GM19372 (cell line): ENCODE results near the gene MED22.
"Not testable (repeated sequence)": the region's sequence is repeated elsewhere in the genome, so short reads cannot be mapped to it uniquely, and the experiment has no call there.

Experiments used
- ATAC-seq: cut with Tn5 transposase; IDR thresholded peaks from one replicate; pipeline ENCODE4 v1.9.1; 2021; ENCODE audit warnings: mild to moderate bottlenecking, low read depth, moderate library complexity; ENCODE audit not compliant: unreplicated experiment

MED22 gene

DNA sequence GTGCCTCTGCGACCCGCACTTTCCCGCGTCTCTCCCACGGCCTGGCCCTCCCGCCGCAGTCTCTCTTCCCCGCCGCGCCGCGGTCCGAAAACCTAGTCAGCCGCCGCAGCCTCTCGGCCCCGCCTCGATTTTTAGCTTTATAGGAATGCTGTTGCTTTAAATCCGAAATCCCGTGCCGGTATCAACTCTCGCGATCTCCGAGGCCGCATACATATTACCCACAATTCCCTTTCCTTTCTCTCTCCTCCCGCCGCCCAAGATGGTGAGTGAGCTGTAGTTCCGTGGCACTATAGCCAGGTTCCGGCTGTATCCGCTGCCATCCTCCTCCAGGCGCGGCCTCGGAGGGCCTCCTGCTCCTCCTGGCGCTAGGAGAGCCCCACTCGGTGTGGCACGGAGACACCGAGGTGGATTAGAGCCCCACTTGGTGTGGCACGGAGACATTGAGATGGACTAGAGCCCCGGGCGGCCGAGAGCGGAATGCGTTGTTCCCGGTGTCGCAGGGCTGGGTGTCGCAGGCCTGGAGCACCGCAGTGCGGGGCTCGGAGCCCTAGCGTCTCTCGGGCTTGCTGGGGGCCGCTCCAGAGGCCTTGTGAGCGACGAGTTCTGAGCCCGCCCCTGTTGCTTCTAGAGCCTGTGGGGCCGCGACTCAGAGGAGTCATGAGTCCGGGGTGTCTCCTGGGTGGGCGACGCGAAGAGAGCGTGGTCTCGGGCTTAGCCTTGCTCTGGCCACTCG is at the start of gene MED22, which contains the start of gene RPL7A:
Gene MED22, minus strand, starts transcription at position 147 of the 733 bp plus-strand sequence. CDS start 1,469 bp downstream, outside the sequence.
Gene RPL7A, plus strand, starts transcription at position 234 of the 733 bp plus-strand sequence. Its CDS starts 26 bp downstream, at position 260.
- peak; percentile 61 for ATAC-seq

DNA sequence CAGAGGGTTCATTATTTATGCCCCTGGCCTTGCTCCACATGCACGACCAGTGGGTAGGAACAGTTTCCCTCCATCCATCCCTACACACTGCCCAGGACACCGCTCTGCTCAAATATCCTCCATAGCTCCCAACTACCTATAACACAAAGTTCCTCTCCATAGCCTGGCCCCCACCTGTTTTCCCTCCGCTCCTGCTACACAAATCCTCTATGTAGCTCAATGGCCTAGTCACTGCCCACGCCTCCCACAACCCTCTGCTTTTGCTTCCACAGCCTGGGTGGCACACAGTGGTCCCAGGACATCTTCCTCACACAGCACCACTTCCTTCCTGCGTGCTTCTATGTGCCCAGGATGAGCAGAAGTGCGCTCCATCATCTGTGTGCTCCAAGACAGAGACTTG is 49.4 kb upstream of the MED22 start:
- ATAC-seq = no peak

DNA sequence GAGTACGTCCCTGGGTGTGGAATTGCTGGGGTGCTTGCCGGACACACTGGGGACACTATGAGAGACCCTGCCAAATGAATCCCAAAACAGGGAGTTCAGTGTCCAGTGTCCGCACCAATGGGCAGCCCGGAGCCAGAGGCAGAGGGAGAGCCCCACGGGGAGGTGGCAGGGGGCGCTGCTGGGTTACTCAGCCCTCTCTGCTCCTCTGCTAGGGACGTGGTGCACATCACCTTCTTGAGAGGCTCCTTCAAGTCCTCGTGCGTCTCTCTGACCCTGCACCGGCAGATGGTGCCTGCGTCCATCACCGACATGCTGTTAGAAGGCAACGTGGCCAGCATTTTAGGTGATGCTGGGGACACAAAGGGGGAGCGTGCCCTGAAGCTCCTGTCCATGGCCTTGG is 49.0 kb upstream of the MED22 start:
- no peak for ATAC-seq

DNA sequence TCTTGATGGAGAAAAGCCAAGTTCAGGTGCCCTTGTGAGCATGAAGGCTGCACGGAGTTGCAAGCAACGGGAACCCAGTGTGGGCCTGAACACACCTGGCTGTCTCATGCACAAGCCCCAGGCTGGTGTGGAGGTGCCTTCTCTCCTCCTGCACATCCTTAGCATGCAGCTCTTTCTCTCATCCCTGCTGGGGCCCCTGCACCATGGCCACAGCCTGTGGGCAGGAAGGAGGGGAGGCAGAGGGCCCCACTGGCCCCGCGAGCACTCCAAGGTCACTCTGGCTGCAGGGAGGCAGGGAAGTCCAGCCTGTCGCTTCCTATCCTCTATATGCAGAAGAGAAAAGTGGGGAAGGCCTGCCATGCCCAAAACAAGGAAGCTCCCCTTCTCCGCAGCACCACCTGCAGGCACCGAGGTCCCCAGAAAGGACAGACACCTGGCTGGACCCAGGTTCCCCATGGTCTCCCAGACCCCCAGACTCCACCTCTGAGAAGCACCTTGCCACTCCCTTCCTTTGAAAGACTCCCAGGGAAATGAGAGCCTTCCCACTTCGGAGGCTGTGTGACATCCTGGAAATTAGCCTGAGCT is 46.8 kb upstream of the MED22 start:
- ATAC-seq = no peak

DNA sequence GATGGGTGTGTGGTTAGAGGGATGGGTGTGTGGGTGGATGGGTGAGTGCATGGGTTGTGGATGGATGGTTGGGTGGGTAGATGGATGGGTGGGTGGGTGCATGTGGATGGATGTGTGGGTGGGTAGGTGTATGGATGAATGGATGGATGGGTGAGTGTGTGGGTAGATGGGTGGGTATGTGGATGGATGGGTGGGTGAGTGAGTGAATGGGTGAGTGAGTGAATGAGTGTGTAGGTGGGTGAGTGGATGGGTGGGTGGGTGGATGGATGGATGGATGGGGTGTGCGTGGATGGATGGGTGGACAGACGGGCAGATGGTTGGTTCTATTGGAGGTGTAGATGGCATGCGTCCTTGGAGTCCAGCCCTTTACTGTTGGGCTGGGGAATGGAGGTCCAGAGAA is 45.5 kb upstream of the MED22 start:
- ATAC-seq = no peak

DNA sequence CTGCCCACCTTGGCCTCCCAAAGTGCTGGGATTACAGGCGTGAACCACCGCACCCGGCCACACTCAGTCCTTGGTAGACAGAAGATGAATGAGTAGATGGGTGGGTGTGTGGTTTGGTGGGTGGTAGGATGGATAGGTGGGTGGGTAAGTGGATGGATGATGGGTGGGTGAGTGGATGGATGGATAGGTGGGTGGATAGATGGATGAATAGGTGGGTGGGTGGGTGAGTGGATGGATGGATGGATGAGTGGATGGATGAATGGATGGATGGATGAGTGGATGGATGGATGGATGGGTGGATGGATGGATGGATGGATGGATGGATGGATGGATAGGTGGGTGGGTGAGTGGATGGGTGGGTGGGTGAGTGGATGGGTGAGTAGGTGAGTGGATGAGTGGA is 44.4 kb upstream of the MED22 start:
- not testable (repeated sequence) for ATAC-seq

DNA sequence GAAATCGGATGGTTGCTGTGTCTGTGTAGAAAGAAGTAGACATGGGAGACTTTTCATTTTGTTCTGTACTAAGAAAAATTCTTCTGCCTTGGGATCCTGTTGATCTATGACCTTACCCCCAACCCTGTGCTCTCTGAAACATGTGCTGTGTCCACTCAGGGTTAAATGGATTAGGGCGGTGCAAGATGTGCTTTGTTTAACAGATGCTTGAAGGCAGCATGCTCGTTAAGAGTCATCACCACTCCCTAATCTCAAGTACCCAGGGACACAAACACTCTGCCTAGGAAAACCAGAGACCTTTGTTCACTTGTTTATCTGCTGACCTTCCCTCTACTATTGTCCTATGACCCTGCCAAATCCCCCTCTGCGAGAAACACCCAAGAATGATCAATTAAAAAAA is 43.5 kb upstream of the MED22 start:
- ATAC-seq = not testable (repeated sequence)

DNA sequence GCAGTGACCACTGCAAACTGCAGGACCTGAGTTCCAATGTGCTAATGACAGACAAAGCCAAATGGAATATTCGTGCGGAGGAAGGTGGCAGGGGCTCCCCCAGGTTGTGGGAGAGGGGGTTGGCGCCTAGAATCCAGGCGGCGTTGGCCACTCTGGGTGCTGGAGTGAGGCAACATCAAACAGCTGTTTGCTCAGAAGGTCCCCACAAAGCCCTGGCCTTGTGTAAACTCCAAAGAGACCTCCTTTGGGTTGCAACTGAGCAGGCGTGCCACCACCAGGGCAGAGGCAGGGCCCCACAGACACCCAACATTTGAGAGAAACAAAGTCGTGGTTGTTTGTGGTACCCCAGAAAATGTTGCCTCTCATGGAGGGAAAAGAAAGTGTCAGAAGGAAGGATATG is 42.8 kb upstream of the MED22 start:
- no peak for ATAC-seq

DNA sequence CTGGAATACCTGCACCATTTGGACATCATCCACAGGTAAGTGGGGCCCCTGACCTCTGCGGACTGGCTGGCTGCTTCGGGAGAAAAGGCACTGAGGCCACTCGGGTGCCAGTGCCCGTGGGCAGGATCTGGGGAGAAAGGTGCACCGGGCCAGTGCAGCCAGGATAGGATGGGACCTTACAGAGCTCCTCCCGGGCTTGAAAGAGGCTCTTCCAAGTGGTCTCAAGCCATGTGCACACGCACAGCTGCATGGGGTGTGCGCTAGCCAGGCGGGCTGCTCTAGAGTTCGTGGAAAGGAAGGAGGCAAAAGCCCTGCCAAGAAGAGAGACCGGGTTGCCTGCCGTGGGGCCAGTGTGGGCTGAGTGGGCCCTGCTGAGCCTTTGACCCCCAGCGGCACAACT is 41.6 kb upstream of the MED22 start:
- no peak for ATAC-seq

DNA sequence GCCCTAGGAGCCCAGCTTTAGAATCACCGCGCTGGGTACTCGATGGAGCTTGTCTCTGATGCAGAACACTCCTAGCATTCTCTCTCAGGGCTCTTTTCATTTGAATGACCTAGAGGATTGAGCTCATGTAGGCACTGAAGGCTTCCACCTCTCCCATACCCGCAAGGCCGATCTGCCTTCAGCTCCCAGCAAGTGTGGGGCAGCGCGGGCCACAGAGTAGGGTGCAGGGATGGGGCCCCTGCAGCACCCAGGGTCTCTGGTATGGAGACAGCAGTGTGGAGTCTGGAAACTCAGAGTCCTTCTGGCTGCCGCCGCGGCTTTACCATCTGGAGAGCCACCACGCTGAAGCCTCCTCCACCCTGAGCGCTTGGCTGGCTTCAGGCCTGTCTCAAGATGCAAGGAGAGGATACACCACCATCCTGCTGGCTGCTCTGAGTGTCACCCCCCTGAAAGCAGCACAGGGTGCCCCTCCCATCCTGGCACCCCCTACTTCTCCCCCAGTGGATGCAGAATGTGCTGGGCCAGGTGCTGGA is 41.2 kb upstream of the MED22 start:
- ATAC-seq = no peak

DNA sequence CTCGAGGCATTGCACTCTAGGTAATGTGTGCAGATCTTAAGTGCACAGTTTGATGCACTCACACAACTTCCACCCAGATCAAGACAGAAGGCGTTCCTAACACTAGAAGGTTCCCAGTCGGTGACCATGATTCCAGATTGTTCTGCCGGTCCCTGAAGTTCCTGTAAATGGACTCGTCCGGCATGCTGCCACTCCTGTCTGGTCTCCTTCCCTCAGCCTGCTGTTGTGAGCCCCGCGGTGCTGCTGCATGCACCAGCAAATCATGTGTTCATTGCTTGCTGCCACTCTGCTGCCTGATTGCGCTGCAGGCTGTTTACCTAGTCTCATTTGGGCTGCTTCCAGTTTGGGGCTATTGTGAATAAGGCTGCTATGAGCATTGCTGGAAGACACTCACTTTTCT is 39.7 kb upstream of the MED22 start:
- no peak for ATAC-seq

DNA sequence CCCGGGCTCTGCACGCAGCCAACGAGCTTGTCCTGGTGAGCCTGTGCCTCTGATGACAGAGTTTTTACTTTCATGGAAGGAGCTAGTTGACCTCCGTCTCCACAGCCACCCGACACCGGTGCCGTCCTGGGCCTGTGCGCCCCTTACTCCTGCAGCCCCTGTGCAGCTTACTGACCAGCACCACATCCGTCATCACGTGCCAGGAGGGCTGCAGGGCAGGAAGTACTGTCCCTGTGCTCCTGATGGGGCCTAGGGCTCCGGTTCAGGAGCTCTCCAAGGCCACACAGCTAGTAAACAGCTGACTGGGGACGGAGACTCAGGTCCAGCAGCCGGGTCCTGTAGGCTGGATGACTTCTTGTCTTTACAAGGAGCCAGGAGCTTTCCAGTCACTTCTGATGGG is 38.4 kb upstream of the MED22 start:
- no peak for ATAC-seq

DNA sequence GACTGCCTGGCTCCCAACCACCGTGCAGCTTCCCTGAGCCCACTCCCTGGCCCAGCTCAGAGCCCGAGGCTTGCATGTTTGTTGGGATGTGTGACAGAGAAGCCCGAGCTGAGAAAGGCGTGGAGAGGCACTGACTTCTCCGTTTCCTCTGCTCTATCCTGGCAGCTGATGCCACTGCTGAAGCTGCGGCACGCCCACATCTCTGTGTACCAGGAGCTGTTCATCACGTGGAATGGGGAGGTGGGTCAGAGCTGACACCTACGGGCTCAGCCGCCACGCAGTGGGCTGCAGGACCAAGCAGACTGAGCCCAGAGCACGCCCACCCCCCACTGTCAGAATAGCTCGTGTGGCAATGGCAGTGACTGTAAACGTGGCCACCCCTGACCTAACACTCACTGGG is 37.5 kb upstream of the MED22 start:
- ATAC-seq = no peak

DNA sequence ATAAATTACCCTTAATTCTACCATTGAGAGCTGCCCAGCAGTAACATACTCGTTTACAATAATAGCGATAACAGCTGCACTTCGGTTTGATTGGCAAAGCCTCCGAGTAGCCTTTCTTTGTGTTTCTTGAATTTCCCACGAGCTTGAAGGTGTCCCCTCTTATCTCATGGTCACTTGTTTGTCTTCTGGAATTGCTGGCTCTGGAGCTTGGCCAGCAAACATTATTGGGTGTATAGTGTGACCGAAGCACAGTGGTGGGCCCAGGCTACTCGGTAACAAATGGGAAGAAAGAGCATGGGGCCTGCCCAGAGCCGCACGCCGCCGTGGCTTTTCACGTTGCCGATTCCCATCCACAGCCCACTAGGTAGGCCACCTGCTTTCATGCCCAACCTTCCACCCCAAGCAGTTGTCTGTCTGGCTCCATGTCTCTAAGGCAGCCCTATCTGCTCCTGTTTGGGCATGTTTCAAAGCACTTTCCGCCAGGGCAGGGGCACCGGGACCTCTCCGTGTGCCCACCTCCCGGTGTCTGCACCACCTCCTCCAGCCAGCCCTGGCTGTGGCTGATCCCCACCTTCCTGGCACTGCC is 36.9 kb upstream of the MED22 start:
- no peak for ATAC-seq

DNA sequence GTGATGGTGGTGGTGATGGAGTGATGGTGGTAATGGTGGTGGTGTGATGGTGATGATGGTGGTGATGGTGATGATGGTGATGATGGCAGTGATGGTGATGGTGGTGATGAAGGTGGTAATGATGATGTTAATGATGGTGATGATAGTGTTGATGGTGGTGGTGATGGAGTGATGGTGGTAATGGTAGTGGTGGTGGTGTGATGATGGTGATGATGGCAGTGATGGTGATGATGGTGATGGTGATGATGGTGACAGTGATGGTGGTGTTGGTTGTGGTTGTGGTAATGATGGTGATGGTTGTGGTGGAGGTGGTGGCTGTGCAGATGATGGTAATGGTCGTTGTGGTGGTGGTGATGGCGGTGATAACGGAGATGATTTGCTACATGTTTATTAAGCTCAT is 35.5 kb upstream of the MED22 start:
- no peak for ATAC-seq

DNA sequence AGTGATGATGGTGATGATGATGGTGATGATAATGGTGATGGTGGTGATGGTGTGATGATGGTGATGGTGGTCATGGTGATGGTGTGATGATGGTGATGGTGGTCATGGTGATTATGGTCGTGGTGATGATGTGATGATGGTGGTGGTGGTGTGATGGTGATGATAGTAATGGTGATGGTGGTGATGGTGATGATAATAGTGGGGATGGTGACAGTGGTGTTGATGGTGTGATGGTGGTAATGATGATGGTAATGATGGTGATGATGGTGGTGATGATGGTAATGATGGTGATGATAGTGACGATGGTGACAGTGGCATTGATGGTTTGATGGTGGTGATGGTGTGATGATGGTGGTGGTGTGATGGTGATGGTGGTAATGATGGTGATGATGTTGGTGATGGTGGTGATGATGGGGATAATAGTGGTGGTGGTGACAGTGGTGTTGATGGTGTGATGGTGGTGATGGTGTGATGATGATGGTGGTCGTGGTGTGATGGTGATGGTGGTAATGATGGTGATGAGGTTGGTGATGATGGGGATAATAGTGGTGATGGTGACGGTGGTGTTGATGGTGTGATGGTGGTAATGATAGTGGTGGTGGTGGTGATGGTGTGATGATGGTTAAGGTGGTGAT is 34.7 kb upstream of the MED22 start:
- ATAC-seq = no peak

DNA sequence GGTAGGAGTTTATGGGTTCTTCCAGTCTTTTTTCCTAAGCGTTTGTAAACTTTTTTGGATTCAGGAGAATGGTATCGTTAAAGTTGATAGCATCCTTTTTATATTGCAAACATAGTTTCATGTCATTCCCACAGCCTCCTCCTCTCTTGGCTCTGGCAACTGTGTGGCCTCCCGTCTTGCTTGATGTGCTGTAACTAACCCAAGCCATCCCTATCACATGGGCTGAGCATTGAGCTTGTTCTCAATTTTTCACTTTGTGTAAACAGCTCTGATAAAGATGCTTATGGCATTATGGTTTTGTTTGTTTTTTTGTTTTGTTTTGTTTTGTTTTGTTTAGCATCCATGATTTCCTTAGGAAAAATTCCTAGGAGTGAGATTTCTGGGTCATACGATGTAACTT is 32.8 kb upstream of the MED22 start:
- no peak for ATAC-seq

DNA sequence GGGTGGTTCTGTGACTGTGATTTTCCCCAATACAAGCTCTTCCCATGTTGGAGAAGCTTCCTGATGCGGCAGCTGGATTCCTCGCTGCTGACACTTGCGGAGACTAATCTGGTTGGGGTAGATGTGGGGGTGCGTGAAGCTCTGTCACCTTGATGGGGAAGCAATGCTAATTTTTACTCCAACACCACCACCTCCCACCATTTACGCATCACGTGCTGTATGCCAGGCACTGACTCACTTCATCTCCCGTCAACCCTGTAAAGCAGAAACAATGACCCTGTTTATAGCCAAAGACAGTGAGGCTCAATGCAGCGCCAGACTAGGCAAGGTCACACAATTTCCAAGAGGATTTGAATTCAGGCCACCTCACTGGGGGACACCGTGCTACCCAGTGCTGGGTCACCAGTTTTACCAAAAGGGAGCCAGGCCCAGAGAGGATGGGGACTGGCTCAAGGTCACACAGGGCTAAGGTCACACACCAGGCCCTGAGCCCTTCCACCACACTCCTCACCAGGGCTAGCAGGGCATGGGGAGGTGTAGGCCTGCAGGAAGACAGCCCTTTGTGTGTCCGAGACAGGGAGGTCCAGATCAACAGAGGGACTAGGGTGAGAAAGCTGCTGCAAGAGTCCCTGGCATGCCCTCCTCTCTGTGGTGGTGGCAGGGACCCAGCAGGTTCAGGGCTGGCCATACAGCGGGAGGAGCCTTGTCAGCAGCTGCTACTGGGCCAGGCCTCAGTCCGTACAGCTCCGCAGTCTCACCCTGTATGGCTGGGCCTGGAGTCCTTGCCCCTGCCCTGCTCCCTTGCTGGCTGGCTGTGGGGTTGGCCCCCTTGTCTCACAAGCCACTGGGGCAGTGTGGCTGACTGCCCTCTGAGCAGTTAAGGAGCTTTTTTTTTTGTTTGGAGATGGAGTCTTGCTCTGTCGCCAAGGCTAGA is 31.5 kb upstream of the MED22 start:
- no peak for ATAC-seq

DNA sequence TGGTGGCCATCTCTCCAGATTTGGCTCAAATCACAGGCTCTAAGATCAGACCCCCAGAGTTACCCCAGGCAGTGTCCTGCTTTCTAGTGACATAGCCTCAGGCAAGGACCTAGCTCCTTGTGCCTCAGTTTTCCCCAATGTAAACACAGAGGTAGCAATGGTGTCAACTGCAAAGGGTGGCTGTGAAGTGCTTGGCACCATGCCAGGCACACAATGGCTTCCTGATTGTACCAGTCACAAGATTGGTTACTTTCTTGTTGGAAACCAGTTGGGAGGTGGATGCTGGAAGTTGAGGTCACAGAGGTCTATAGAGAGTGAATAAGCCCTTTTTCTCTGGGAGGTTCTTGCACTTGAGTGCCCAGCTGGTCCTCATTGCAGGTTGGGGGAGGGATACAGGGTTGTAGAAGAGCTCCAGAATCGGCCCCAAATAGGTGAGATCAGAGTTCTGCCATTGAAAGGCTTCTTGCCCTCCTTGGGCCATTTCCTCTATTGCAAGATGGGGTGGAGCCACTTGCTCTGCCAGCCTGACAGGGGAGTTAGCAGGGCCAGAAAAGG is 30.6 kb upstream of the MED22 start:
- no peak for ATAC-seq

DNA sequence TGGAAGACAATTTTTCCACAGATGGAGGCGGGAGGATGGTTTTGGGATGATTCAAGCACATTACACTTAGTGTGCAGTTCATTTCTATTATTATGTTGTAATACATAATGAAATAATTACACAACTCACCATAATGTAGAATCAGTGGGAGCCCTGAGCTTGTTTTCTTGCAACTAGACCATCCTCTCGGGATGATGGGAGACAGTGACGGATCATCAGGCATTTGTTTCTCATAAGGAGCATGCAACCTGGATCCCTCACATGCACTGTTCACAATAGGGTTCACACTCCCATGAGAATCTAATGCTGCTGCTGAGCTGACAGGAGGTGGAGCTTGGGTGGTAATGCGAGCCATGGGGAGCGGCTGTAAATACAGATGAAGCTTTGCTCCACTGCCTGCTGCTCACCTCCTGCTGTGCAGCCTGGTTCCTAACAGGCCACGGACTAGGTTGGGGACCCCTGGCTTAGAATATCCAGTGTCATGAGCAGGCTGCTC is 29.8 kb upstream of the MED22 start:
- ATAC-seq = no peak
